ENCODE data around the gene CMTM1. TPM values are rescaled to one million over a fixed set of nuclear protein-coding genes. Genes with fewer than 3 reads are reported as not detected.

Gene CMTM1
- total and polyA plus RNA-seq, 2 experiments from 2014 or later: 1.4 to 1.9 TPM

GRCh38 chr16:66519482-66520373, 46.5 kb upstream of the CMTM1 start:
- H3K4me2 ChIP-seq: no peak overlapping the region
- no peaks in the 10 kb centered on the region for H3K36me3 ChIP-seq (ENCODE audit: insufficient read depth)
- H3K27me3 ChIP-seq (ENCODE audit: insufficient read depth): no peaks in the 10 kb centered on the region
- H4K20me1 ChIP-seq (replicated peaks; ENCODE audit: insufficient read depth): no peaks in the 10 kb centered on the region
- no peaks in the 10 kb centered on the region for H3K9me2 ChIP-seq (ENCODE audit: insufficient read depth)
- no peak for DNase-seq (ENCODE audit: low spot score)
- H3F3A ChIP-seq (replicated peaks; ENCODE audit: low read depth): no peaks in the 10 kb centered on the region
- Mint-ChIP-seq H3K4me3 (no peak overlapping the region), H3K27me3 (ENCODE audit: insufficient read depth, low read depth, poor library complexity) (peaks cover 6% of the 10 kb centered on the region), H3K36me3 (ENCODE audit: low read depth) (peaks cover 11% of the 10 kb centered on the region; the same call in 2 of the 3 replicates), H3K9me3 (no peaks in the 10 kb centered on the region), H3K4me1 (peaks cover 21% of the 10 kb centered on the region), H3K27ac (no peak overlapping the region)
- H2AFZ ChIP-seq: no peak overlapping the region
- H3K4me3 ChIP-seq: no peak overlapping the region
- no peaks in the 10 kb centered on the region for H3K79me2 ChIP-seq (replicated peaks; ENCODE audit: insufficient read depth)
- no peaks in the 10 kb centered on the region for H3K4me1 ChIP-seq (ENCODE audit: insufficient read depth)
- H3K27ac ChIP-seq (ENCODE audit: low read depth): no peak overlapping the region
- TF ChIP-seq POLR2AphosphoS5 (IDR thresholded peaks at IDR 0.05; ENCODE audit: low read depth) (no peak), ZNF114 (CRISPR knock-in tag; IDR thresholded peaks at IDR 0.05) (no peak), ETS1 (IDR thresholded peaks at IDR 0.05) (no peak)
- ATAC-seq: no peak

GRCh38 chr16:66520406-66521170, 45.7 kb upstream of the CMTM1 start:
- no peak overlapping the region for H3K4me3 Mint-ChIP-seq
- H3K4me1 Mint-ChIP-seq: peaks cover 17% of the 10 kb centered on the region
- H3K9me2 ChIP-seq (ENCODE audit: insufficient read depth): no peaks in the 10 kb centered on the region
- TF ChIP-seq EZH2 (IDR thresholded peaks at IDR 0.05; ENCODE audit: low read depth, unreplicated experiment): no peak
- TF ChIP-seq POLR2AphosphoS5 (IDR thresholded peaks at IDR 0.05; ENCODE audit: low read depth): no peak
- no peak for TF ChIP-seq EZH2phosphoT487 (IDR thresholded peaks at IDR 0.05; ENCODE audit: unreplicated experiment)
- no peak for TF ChIP-seq JUNB (IDR thresholded peaks at IDR 0.05; ENCODE audit: unreplicated experiment)
- no peak for TF ChIP-seq CTCF (conservative IDR thresholded peaks at IDR 0.05; ENCODE audit: low read depth in 2 of 2)
- no peak for TF ChIP-seq REST (IDR thresholded peaks at IDR 0.05; ENCODE audit: unreplicated experiment)
- TF ChIP-seq ZNF331 (CRISPR knock-in tag; IDR thresholded peaks at IDR 0.05; ENCODE audit: low read depth): no peak
- TF ChIP-seq STAT1 (IDR thresholded peaks at IDR 0.05; ENCODE audit: unreplicated experiment): no peak
- no peak for TF ChIP-seq NANOG (IDR thresholded peaks at IDR 0.05; ENCODE audit: borderline replicate concordance)

More at GRCh38 chr16:66520406-66521170, 45.7 kb upstream of the CMTM1 start:
- no peaks in the 10 kb centered on the region for H3F3A ChIP-seq (replicated peaks; ENCODE audit: low read depth)
- no peak overlapping the region for H3K4me3 ChIP-seq
- H3K27me3 Mint-ChIP-seq (ENCODE audit: insufficient read depth, low read depth, poor library complexity): peaks cover 6% of the 10 kb centered on the region
- DNase-seq (ENCODE audit: low spot score) (no peak), ATAC-seq (no peak)
- no peak overlapping the region for H3K27ac Mint-ChIP-seq
- no peaks in the 10 kb centered on the region for H3K4me1 ChIP-seq (ENCODE audit: insufficient read depth)
- H3K27me3 ChIP-seq (ENCODE audit: insufficient read depth): no peaks in the 10 kb centered on the region
- no peaks in the 10 kb centered on the region for H3K36me3 ChIP-seq (ENCODE audit: insufficient read depth)
- H3K9me3 Mint-ChIP-seq: no peaks in the 10 kb centered on the region
- no peak overlapping the region for H3K27ac ChIP-seq (ENCODE audit: low read depth)
- no peak overlapping the region for H2AFZ ChIP-seq
- no peaks in the 10 kb centered on the region for H3K79me2 ChIP-seq (replicated peaks; ENCODE audit: insufficient read depth)
- no peaks in the 10 kb centered on the region for H4K20me1 ChIP-seq (replicated peaks; ENCODE audit: insufficient read depth)
- H3K4me2 ChIP-seq: no peak overlapping the region
- peaks cover 5% of the 10 kb centered on the region; the same call in 2 of the 3 replicates for H3K36me3 Mint-ChIP-seq (ENCODE audit: low read depth)
